TTC549 (cell line): Measurements from ENCODE around the gene FOXD4L6.
"Not testable (repeated sequence)": the region's sequence is repeated elsewhere in the genome, so short reads cannot be mapped to it uniquely, and the experiment has no call there.

Source experiments
- FAIRE-seq: peaks from 2 replicates; lab custom pipeline; 2012; peaks lifted over from hg19 to GRCh38; lab: Jason Lieb, UNC

Gene FOXD4L6

DNA sequence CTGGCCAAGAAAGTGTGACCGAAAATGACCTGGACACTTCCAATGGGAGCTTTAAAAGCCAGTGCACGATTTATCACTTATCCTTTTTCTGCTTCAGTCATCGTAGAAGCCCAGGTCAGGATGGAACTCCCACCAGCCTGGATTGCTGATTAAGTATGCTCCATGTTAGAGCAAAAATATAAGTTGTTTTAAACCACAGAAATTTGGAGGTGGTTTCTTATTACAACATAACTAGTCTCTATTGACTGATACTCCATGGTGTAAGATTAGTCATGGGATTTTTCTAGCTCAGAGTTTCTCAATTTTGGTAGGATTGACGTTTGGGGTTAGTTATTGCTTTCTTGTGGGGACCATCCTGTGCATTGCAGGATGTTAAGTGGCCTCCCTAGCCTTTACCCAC, 29.7 kb downstream of the FOXD4L6 start:
- FAIRE-seq = not testable (repeated sequence)

DNA sequence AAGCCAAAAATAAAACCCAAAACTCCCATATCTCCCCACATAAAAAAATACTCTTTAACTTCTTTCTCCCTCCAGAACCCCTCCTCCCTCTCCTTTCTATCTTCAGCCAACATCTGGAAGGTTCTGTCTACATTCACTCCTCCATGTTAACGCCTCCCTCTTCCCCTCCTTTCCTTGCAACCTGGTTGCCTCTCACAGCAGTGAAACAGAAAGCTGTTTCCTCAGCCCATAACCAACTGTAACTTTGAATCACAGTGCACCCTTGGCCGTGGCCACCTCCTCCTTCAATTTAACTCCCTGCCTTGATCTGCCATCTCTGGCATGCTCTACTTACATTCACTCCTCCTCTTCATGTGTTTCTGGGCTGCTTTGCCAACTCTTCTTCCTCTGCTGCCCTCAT, 33.4 kb downstream of the FOXD4L6 start:
- not testable (repeated sequence) for FAIRE-seq

DNA sequence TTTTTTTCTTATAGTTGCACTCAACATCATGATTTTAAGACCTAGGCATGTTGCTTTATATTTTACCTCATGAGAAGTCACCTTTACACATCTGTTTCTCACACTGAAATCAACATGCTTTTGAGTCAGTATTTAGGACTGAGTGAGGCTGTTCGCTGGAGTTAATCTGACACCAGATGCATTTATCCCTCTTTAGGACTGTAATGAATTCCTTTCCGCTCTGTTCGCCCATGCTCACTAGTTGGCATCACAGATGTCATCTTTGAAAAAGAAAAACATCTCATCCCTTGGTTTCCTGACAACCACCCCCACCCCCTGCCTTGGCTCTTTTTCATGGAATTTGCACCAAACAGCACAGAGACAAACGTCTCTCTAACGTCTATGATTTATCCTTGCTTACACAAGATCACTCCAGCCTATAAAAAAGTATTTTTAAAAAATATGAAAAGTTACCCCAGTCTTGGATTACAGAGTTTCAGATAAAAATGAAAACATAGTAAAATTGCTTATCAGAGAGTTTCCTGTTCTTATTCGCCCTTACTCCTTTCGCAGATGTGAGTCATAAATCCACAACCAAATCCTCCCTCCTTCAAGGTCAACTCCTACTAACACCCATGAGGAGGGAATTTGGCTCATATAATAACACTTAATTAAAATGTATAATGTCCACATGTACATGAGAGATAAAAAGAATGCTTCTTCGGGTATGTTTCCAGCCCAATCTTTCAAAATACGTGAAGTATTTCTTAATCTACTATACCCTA, 34.3 kb downstream of the FOXD4L6 start:
- FAIRE-seq = not testable (repeated sequence)

DNA sequence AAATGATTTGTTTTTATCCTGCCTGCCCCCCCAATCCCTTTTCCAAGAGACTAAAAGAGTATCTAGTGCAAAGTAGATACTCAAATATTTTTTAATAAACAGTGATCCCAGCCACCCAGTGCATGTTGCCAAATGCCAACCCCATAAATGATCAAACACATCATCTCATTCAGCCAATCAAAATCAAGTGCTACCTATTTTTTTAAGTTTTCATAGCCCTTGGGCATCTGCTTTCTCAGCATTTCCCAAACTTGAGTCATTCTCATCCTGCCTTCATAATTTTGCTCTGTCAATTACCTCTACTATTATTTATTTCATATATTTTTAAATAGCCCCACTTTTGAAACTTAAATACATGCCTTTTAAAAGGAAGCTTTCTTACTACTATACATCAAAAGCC, 37.6 kb downstream of the FOXD4L6 start:
- not testable (repeated sequence) for FAIRE-seq

DNA sequence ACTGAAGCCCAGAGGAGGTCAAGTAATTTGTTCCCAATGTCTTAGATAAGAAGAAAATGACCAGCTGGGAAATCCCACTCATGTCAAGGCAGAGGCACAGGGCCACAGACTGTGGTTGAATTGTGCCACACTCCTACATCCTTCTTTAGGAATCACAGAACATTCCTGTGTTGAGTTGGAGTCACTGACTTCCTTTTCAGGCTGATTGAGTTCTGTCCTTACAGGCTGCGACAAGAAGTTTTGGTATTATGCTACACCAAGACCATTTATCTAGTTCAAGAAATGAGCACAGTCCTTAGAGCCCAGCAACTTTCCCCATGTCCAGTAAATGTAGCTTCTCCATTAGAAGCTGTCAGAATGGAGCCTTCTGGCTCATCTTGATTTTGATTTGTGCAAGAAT, 38.1 kb downstream of the FOXD4L6 start:
- not testable (repeated sequence) for FAIRE-seq

DNA sequence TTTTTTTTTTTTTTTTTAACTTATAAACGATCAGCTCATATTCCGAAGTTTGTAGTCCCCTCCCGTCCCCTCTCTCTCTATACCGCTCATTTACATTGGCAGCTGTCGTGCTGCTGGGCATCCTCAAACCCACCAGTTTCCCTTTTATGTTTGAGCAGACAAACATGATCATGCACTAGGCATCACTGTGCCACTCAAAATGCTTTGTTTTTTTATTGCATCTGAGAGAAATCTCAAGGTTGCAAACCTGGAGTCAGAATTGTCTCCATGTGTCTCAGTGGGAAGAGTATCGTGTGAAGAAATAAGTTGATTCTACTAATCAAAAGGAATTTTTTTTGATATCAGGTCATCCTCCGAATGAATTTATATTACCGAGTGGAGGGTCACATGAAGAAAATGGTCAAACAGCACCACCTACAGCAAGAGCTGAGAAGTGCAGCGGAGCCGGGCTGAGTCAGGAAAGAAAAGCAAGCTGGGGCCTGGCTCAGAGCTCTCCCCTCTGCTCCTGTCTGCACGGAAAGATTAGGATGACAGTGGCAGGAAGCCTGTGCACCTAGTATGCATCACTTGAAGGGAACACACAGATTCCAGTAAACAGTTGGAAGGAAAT, 39.9 kb downstream of the FOXD4L6 start:
- FAIRE-seq = not testable (repeated sequence)

DNA sequence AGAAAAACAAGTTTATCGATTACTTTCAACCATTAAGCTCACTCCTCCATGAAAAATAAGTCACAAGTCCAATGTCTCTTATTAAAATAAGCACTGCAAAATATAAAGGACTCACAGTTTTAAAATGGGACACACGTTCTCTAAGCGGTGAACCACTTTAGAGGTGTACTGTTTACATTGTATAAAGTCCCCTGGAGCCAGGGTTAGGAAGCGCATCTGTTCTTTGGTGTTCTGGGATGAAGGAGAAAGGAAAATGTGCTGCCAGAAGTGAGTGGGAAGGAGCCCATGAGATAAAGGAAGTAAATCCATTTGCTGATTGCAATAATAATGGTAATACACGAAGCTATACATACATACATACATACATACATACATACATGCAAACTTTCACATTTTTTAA, 40.6 kb downstream of the FOXD4L6 start:
- FAIRE-seq = not testable (repeated sequence)

DNA sequence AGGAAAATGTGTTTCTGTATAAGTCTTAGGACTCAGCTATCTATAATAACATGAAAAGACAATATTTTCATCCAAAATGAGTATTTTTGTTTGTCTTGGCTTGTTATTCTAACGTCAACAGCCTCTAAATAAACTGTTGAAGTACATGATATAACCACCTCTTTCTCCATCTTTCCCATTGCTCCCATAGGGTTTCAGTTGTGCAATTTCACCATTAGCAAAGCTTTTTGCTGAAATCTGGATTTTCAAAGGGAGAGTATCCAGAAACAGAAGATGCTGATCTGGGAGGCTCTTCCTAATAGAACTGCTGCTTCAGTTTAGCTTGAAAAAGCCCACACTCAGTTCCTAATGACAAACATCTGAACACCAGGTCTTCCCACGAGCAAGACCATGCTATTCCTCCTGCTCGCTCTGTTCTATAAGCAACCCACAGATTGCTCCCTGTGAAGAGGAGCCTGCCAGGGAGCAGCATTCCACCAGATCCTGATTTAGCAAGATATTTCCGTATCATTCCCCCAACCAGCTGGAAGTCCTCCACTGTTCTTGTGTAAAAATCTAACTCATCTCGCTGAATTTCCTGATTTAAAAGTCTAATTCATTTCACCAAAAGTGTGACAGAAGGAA, 41.2 kb downstream of the FOXD4L6 start:
- FAIRE-seq = not testable (repeated sequence)

DNA sequence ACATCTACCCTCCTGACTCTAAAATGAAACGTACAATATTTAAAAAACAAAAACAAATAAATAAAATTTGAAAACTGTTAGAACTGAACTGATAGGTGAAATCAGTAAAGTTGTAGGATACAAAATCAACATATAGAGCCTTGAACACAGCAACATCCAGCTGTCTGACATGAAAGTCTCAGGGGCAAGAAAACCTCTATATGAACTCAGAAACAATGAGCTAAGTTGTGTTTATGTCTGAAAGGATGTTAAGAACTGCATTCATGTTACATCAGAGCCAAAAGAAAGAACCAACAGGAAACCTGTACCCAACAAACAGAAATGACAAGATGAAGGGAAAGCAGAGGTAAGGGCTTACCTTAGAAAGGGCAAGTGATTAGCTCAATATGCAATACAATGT, 41.8 kb downstream of the FOXD4L6 start:
- FAIRE-seq = not testable (repeated sequence)

DNA sequence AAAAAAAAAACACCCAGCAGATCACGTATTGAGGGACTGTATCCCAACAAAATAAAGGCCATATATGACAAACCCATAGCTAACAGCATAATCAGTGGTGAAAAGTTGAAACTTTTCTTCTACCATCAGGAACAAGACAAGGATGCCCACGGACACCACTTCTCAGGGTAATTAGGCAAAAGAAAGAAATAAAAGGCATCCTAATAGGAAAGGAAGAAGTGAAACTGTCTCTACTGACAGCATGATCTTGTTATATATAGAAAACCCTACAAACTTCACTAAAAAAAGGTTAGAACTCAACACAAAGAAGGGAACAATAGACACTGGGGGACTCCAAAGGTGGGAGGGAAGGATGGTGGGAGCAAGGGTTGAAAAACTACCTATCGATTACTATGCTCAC, 42.3 kb downstream of the FOXD4L6 start:
- not testable (repeated sequence) for FAIRE-seq

DNA sequence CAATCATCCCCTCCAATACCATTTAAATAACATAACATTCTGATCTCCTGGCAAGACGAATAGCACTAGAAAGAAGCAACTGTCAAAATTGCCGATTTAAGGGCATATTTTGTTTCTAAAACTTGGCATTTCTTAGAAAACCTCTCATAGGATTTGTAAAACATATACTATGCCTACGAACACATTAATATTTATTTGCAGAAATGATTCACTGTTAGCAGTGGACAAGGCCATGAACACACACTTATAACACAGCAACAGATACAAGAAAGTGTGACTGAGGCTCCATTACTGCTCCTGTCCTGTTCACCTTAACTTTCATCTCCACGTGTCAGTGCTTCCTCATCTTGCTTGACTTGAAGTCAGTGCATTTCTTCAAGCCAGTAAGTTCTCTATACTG, 46.1 kb downstream of the FOXD4L6 start:
- FAIRE-seq = not testable (repeated sequence)

DNA sequence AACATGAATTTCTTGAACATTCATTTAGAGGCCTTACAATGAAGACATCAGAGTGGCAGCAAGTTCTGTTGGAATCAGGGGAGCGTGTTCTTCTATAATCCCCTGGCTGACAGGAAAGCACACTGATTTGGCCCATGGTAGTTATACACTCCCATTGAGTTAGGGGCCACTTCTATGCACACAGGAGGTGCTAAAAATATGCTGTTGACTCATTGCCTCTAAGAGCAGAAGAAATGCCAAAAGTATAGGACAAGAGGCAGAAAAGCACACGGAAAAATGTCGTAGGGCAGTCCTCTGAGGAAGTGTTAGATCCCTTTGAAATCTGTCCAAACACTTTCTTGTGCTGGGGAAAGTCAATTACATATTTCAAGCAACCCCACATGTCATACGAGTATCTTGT, 49.0 kb downstream of the FOXD4L6 start:
- FAIRE-seq = not testable (repeated sequence)

DNA sequence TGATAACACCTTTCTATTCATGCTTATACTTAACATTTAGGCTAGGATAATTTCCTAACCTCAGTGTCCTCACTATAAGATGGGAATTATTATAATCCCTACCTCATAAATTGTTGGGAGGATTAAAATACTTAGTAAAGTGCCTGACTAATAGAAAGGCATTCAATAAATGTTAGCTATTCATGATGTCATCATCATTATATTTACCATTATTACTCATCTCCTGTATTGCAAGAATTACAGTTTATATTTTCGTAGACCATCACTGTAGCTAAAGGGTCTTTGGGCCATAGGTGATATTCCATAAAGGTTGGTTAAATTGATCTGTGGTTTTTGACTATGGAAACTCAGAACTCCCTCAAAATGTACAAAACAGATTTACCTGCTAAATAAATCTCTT, 50.9 kb downstream of the FOXD4L6 start:
- not testable (repeated sequence) for FAIRE-seq
